GM23338 (cell line): Measurements from ENCODE around the gene LCN12. TPM values are rescaled to one million over a fixed set of nuclear protein-coding genes. Genes with fewer than 3 reads are reported as not detected.

Experiments used
- ATAC-seq: fragments of 200-7000 bp; cut with Tn5 transposase; 3 replicates; pipeline ENCODE4 v1.9.1; 2020
- DNase-seq: peaks from one replicate; pipeline ENCODE4 v3.0.0-alpha.2; 2015; ENCODE audit warnings: low spot score
- H2AFZ ChIP-seq: fragments of 200-600 bp; sonication (generic); 2 replicates; pipeline ENCODE4 v1.8.0; 2016; ENCODE audit warnings: antibody characterized with exemption, mild to moderate bottlenecking, moderate library complexity
- H3F3A ChIP-seq: fragments of 200-600 bp; sonication (generic); replicated peaks from 2 replicates; pipeline ENCODE4 v1.8.0; 2017; ENCODE audit warnings: antibody characterized with exemption, mixed run types, low read depth
- H3K27ac ChIP-seq: fragments of 200-600 bp; sonication (generic); 2 replicates; pipeline ENCODE4 v1.6.1; 2016; ENCODE audit warnings: low read depth
- H3K27me3 ChIP-seq: fragments of 200-600 bp; sonication (generic); 2 replicates; pipeline ENCODE4 v1.8.0; 2016; ENCODE audit warnings: mild to moderate bottlenecking, mixed run types, moderate library complexity; ENCODE audit not compliant: insufficient read depth
- H3K36me3 ChIP-seq: fragments of 200-600 bp; sonication (generic); 2 replicates; pipeline ENCODE4 v1.8.0; 2016; ENCODE audit warnings: mild to moderate bottlenecking; ENCODE audit not compliant: insufficient read depth
- H3K4me1 ChIP-seq: fragments of 200-600 bp; sonication (generic); 2 replicates; pipeline ENCODE4 v1.8.0; 2016; ENCODE audit warnings: mild to moderate bottlenecking, moderate library complexity; ENCODE audit not compliant: insufficient read depth
- H3K4me2 ChIP-seq: fragments of 200-600 bp; sonication (generic); 2 replicates; pipeline ENCODE4 v1.7.1; 2017; ENCODE audit warnings: mixed run types
- H3K4me3 ChIP-seq: fragments of 200-600 bp; sonication (generic); 2 replicates; pipeline ENCODE4 v1.6.1; 2016; ENCODE audit warnings: mixed run types
- H3K79me2 ChIP-seq: fragments of 200-600 bp; sonication (generic); replicated peaks from 2 replicates; pipeline ENCODE4 v1.8.0; 2017; ENCODE audit warnings: mild to moderate bottlenecking; ENCODE audit not compliant: insufficient read depth
- H3K9me2 ChIP-seq: fragments of 200-600 bp; sonication (generic); 2 replicates; pipeline ENCODE4 v1.8.0; 2017; ENCODE audit not compliant: insufficient read depth
- H4K20me1 ChIP-seq: fragments of 200-600 bp; sonication (generic); replicated peaks from 2 replicates; pipeline ENCODE4 v1.8.0; 2017; ENCODE audit warnings: mild to moderate bottlenecking; ENCODE audit not compliant: insufficient read depth
- H3K27ac Mint-ChIP-seq: 2 replicates; pipeline ENCODE4 v1.8.0; 2020; ENCODE audit warnings: inconsistent platforms, mild to moderate bottlenecking, moderate library complexity, mixed read lengths
- H3K27me3 Mint-ChIP-seq: 3 replicates; pipeline ENCODE4 v1.8.0; 2022; ENCODE audit warnings: low read depth, mild to moderate bottlenecking, moderate library complexity, mixed read lengths, inconsistent platforms; ENCODE audit not compliant: insufficient read depth, poor library complexity
- H3K36me3 Mint-ChIP-seq: 3 replicates; pipeline ENCODE4 v1.8.0; 2021; ENCODE audit warnings: low read depth, mild to moderate bottlenecking, inconsistent platforms, moderate library complexity, mixed read lengths
- H3K4me1 Mint-ChIP-seq: 3 replicates; pipeline ENCODE4 v1.8.0; 2020; ENCODE audit warnings: mild to moderate bottlenecking, inconsistent platforms, mixed read lengths
- H3K4me3 Mint-ChIP-seq: 3 replicates; pipeline ENCODE4 v1.8.0; 2021; ENCODE audit warnings: moderate library complexity, mild to moderate bottlenecking, inconsistent platforms, mixed read lengths
- H3K9me3 Mint-ChIP-seq: 3 replicates; pipeline ENCODE4 v1.8.0; 2020; ENCODE audit warnings: moderate library complexity, mild to moderate bottlenecking, inconsistent platforms, mixed read lengths
- CREB1 ChIP-seq: fragments of 250-450 bp; sonication (Bioruptor Pico); IDR thresholded peaks from 2 replicates; pipeline ENCODE4 v1.5.0; 2020; ENCODE audit warnings: low read depth, mild to moderate bottlenecking, moderate library complexity
- POLR2AphosphoS5 ChIP-seq: IDR thresholded peaks from 2 replicates; pipeline ENCODE4 v1.6.1; 2016; ENCODE audit warnings: antibody characterized with exemption, low read depth
- REST ChIP-seq: IDR thresholded peaks from one replicate; pipeline ENCODE4 v1.6.1; 2018; ENCODE audit warnings: antibody characterized with exemption; ENCODE audit not compliant: unreplicated experiment
- STAT1 ChIP-seq: IDR thresholded peaks from one replicate; pipeline ENCODE4 v1.6.1; 2016; ENCODE audit warnings: antibody characterized with exemption; ENCODE audit not compliant: unreplicated experiment
- ZNF331 ChIP-seq: fragments of 250-450 bp; sonication (Bioruptor Pico); IDR thresholded peaks from 2 replicates; pipeline ENCODE4 v1.5.0; 2020; ENCODE audit warnings: low read depth, mild to moderate bottlenecking, moderate library complexity
- polyA plus RNA-seq: library from polyadenylated mRNA; unstranded; fragments of >200 nt; fragmentation: Nextera tagmentation; extraction: Ambion mirVana; gene quantifications from 2 replicates; pipeline ENCODE4 v1.2.1, GENCODE V29; 2016
- total RNA-seq: library from RNA; depleted of rRNA; stranded (reverse); fragments of >200 nt; shearing (Covaris generic); gene quantifications from 2 replicates; pipeline ENCODE4 v1.2.3, GENCODE V29; 2014
- TF ChIP-seq, protein P1 (sequence below): fragments of 250-450 bp; sonication (Bioruptor Pico); IDR thresholded peaks from 2 replicates; pipeline ENCODE4 v1.5.0; 2020; ENCODE audit warnings: mild to moderate bottlenecking, moderate library complexity

Gene LCN12
- total and polyA plus RNA-seq, 2 experiments from 2014 or later, result 0.39 to 0.69 TPM

DNA sequence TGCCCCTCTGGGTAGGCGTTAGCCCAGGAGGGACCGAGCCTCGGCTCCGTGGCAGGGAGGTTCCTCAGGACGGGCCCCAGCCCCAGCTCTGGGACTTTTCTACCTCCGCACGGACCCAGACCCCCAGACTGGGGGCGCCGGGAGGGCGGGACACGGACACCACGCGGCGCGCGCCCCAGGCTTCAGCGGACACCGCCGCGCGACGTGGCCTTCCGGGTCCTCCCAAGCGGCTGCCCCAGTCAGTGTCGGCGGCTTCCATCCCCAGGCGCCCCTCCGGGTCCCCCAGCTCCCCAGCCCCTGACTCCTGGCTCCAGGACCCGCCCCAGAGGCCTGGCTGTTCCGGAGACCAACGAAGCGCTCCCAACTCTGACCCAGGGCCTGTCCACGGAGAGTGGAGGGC lies 33.8 kb downstream of the LCN12 start (continued):
- TF ChIP-seq, protein P1, sequence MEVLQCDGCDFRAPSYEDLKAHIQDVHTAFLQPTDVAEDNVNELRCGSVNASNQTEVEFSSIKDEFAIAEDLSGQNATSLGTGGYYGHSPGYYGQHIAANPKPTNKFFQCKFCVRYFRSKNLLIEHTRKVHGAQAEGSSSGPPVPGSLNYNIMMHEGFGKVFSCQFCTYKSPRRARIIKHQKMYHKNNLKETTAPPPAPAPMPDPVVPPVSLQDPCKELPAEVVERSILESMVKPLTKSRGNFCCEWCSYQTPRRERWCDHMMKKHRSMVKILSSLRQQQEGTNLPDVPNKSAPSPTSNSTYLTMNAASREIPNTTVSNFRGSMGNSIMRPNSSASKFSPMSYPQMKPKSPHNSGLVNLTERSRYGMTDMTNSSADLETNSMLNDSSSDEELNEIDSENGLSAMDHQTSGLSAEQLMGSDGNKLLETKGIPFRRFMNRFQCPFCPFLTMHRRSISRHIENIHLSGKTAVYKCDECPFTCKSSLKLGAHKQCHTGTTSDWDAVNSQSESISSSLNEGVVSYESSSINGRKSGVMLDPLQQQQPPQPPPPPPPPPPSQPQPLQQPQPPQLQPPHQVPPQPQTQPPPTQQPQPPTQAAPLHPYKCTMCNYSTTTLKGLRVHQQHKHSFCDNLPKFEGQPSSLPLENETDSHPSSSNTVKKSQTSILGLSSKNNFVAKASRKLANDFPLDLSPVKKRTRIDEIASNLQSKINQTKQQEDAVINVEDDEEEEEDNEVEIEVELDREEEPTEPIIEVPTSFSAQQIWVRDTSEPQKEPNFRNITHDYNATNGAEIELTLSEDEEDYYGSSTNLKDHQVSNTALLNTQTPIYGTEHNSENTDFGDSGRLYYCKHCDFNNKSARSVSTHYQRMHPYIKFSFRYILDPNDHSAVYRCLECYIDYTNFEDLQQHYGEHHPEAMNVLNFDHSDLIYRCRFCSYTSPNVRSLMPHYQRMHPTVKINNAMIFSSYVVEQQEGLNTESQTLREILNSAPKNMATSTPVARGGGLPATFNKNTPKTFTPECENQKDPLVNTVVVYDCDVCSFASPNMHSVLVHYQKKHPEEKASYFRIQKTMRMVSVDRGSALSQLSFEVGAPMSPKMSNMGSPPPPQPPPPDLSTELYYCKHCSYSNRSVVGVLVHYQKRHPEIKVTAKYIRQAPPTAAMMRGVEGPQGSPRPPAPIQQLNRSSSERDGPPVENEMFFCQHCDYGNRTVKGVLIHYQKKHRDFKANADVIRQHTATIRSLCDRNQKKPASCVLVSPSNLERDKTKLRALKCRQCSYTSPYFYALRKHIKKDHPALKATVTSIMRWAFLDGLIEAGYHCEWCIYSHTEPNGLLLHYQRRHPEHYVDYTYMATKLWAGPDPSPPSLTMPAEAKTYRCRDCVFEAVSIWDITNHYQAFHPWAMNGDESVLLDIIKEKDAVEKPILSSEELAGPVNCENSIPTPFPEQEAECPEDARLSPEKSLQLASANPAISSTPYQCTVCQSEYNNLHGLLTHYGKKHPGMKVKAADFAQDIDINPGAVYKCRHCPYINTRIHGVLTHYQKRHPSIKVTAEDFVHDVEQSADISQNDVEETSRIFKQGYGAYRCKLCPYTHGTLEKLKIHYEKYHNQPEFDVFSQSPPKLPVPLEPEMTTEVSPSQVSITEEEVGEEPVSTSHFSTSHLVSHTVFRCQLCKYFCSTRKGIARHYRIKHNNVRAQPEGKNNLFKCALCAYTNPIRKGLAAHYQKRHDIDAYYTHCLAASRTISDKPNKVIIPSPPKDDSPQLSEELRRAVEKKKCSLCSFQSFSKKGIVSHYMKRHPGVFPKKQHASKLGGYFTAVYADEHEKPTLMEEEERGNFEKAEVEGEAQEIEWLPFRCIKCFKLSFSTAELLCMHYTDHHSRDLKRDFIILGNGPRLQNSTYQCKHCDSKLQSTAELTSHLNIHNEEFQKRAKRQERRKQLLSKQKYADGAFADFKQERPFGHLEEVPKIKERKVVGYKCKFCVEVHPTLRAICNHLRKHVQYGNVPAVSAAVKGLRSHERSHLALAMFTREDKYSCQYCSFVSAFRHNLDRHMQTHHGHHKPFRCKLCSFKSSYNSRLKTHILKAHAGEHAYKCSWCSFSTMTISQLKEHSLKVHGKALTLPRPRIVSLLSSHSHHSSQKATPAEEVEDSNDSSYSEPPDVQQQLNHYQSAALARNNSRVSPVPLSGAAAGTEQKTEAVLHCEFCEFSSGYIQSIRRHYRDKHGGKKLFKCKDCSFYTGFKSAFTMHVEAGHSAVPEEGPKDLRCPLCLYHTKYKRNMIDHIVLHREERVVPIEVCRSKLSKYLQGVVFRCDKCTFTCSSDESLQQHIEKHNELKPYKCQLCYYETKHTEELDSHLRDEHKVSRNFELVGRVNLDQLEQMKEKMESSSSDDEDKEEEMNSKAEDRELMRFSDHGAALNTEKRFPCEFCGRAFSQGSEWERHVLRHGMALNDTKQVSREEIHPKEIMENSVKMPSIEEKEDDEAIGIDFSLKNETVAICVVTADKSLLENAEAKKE (CRISPR knock-in tag), result no peak
- no peak for TF ChIP-seq POLR2AphosphoS5

GRCh38 chr9:136988872-136989271 lies 36.8 kb downstream of the LCN12 start:
- Mint-ChIP-seq H3K4me1 (no peaks in the 10 kb centered on the region; the same call in 2 of the 3 replicates), H3K36me3 (no peaks in the 10 kb centered on the region; the same call in 2 of the 3 replicates), H3K27ac (no peak overlapping the region), H3K27me3 (peaks cover 39% of the 10 kb centered on the region), H3K4me3 (no peak overlapping the region), H3K9me3 (peaks cover 10% of the 10 kb centered on the region)
- Histone ChIP-seq H3K9me2 (no peaks in the 10 kb centered on the region), H3K27ac (no peak overlapping the region), H3F3A (no peaks in the 10 kb centered on the region), H3K4me1 (peaks cover 3% of the 10 kb centered on the region; the same call in 1 of the 2 replicates), H4K20me1 (no peaks in the 10 kb centered on the region), H3K4me3 (no peak overlapping the region), H3K36me3 (no peaks in the 10 kb centered on the region), H2AFZ (no peak overlapping the region), H3K4me2 (no peak overlapping the region), H3K79me2 (no peaks in the 10 kb centered on the region), H3K27me3 (peaks cover 56% of the 10 kb centered on the region)
- no peak for ATAC-seq
- no peak for DNase-seq
- TF ChIP-seq, protein P1 (CRISPR knock-in tag), result no peak
- no peak for TF ChIP-seq CREB1 (CRISPR knock-in tag)
- no peak for TF ChIP-seq ZNF331 (CRISPR knock-in tag)
- no peak for TF ChIP-seq STAT1
- no peak for TF ChIP-seq REST
